ENCODE measurements around the gene CDCP1.

DNA sequence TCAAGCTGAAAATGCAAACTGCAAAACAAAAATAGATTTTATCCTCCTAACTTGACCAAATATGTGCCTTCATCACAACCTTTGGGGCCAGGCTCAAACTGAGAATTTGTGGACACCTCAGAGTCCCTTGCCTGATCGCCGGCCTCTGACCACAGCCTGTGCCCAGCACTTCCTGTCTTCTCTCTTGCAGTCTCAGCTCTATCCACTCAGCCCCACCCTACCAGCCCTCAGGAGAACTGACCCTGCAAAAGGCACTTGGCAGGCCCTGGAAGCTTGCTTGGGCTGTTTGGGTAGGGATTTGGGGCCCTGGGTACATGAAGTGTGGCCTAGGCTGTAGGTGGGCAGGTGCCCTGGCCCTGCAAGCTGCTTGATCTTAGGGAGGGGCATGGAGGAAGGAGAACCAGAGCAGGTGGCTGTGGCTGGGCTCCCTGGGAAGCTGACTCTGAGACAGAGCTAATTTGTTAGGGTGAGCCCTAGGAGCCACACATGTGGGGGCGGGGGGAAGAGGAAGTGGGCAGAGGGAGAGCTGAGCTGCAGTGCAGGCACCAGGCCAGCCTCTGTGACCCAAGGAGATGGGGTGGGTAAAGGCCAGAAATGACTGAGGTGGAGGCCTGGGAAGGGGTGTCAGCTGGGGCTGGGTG, 111.4 kb downstream of the CDCP1 start:
- no peak for TF ChIP-seq EZH2 (IDR thresholded peaks at IDR 0.05; ENCODE audit: borderline replicate concordance, insufficient read depth, low read depth, low read length, poor library complexity, severe bottlenecking)
- TF ChIP-seq, protein P1, sequence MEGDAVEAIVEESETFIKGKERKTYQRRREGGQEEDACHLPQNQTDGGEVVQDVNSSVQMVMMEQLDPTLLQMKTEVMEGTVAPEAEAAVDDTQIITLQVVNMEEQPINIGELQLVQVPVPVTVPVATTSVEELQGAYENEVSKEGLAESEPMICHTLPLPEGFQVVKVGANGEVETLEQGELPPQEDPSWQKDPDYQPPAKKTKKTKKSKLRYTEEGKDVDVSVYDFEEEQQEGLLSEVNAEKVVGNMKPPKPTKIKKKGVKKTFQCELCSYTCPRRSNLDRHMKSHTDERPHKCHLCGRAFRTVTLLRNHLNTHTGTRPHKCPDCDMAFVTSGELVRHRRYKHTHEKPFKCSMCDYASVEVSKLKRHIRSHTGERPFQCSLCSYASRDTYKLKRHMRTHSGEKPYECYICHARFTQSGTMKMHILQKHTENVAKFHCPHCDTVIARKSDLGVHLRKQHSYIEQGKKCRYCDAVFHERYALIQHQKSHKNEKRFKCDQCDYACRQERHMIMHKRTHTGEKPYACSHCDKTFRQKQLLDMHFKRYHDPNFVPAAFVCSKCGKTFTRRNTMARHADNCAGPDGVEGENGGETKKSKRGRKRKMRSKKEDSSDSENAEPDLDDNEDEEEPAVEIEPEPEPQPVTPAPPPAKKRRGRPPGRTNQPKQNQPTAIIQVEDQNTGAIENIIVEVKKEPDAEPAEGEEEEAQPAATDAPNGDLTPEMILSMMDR (IDR thresholded peaks at IDR 0.05) = no peak
